Right ventricle myocardium superior (tissue), 1 donor: ENCODE measurements around the gene DNMT1. TPM values are rescaled to one million over a fixed set of nuclear protein-coding genes. Genes with fewer than 3 reads are reported as not detected.
"Not testable (repeated sequence)": the region's sequence is repeated elsewhere in the genome, so short reads cannot be mapped to it uniquely, and the experiment has no call there.

Experiments
- ATAC-seq: fragments of 200-7000 bp; cut with Tn5 transposase; one replicate; pipeline ENCODE4 v1.9.1; 2020; ENCODE audit warnings: mild to moderate bottlenecking; ENCODE audit not compliant: poor library complexity
- DNase-seq: peaks from one replicate; pipeline ENCODE4 v3.0.0-alpha.2; 2020
- intact Hi-C: fragments of 100-400 bp; cut with DNase I; formaldehyde crosslinking; loops from one replicate; pipeline ENCODE4 v1.11.2; 2022
- total RNA-seq: library from RNA; stranded (reverse); fragmentation: NEBNext Ultra II Directional; extraction: Animal tissue kit (Norgen Biotek cat#: 25700); gene quantifications from one replicate; pipeline ENCODE4 v1.2.1, GENCODE V29; 2021
- donor health status: DM: no; HTN: yes; CAD: no; lungs with severe emphysema.

The DNMT1 gene
- total RNA-seq, 1 donor from 2014 or later = 22.7 TPM

DNA sequence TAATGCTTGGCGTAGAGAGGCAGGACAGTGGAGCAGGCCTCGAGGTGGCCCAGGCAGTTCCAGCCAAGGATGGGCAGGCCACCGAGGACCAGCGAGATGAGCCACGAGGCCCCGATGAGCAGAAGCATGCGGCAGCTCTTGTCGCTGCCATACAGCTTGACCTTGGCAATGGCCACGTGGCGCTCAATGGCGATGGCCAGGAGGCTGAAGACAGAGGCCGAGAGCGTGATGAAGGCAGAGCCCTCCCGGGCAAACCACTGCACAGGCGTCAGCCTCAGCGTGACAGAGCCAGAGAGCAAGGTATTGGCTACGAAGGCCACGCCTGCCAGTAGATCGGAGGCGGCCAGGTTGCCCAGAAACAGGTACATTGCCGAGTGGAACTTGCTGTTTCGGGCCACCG, 29.6 kb upstream of the DNMT1 start:
- intact Hi-C loops = no loop called here
- no peak for ATAC-seq
- no peak for DNase-seq

DNA sequence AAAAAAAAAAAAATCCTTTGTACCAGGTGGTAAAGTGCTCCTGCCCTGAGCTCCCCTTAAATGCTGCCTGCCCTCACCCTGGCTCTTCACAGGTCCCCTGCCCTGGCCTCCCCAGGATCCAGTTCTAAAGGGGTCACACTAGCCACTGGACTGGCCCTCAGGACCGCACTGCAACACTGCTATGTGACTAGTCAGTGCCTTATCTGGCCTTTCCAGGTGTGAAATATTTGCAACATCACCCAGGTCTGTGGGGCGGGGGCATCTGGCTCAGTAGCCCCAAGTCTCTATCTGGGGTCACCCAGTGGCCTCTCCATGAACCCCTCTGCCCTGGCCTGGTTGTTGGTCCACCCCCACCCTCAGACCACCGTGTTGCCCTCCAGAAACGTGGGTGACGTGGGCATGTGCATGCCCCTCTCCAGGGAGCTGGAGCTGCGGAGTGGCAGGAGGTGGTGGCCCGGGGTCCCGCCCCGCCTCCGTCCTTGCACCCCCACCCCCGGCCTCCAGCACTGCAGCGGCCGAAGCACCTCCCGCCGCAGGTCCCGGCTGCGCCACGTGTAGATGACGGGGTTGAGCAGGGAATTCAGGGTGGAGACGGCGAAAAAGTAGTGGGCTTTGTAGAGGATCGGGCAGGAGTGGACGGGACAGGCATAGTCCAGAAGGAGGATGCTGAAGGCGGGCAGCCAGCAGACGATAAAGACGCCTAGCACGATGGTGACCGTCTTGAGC, 28.9 kb upstream of the DNMT1 start:
- ATAC-seq = no peak
- intact Hi-C loops = no loop called here
- DNase-seq = no peak

GRCh38 chr19:10222201-10222890, 27.6 kb upstream of the DNMT1 start:
- intact Hi-C loops = no loop called here
- DNase-seq (no peak), ATAC-seq (no peak)

- ATAC-seq = no peak
- intact Hi-C loops = no loop called here
- DNase-seq = no peak
These were observed 25.9 kb upstream of the DNMT1 start for GRCh38 chr19:10220695-10221094.

DNA sequence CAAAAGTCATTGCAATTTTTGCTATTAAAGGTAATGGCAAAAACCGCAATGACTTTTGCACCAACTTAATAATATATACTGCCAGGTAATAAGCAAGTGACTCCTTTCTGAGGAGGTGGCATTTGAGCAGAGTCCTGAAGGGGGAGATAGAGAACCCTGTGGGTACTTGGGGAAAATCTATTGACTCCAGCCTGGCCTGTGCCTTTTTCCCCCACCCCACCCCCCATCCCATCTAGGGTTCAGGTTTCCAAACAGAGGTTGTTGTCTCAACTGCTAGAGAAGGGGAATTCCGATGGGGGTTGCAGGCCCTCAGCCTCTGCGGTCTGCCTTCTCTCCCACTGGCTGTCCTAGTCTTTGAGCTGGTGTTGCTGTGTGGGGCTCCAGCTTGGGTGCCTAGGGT, 24.9 kb upstream of the DNMT1 start:
- ATAC-seq (no peak), DNase-seq (no peak)
- intact Hi-C loops = no loop called here

DNA sequence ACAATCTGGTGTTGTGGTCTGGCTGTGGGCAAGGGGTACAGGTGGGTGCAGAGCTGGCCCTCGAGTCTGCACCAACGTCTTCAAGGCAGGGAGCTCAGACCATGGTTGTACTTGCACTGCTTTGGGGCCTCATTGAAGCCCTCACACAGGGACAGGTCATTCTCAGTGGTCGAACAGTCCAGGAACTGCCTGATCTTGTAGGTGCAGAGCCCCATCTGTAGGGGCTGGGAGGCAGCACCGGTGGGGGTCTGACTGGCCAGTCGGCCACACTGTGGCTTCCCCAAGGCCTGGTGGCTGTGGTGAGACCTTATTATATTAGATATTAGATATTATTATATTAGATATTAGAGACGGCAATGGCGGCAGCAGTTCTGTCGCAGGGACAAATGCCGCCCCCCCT, 22.3 kb upstream of the DNMT1 start:
- no peak for ATAC-seq
- intact Hi-C loops = no loop called here
- DNase-seq = no peak

DNA sequence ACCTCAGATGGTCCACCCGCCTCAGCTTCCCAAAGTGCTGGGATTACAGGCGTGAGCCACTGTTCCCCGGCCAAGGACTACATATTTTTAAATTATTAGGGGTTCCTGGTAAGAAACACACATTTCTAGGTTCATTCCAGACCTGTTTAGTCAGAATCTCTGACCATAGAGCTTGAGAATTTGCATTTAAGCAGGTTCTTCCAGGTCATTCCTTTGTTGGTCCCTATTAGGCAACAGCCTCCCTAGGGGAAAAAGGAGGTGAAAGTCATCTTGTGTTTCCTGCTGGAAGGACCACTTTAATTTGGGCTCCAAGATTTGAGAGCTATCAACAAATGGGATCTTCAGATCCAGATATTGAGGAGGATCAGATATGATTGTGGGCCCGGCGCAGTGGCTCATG, 20.0 kb upstream of the DNMT1 start:
- ATAC-seq = no peak
- no peak for DNase-seq
- intact Hi-C loops = no loop called here

DNA sequence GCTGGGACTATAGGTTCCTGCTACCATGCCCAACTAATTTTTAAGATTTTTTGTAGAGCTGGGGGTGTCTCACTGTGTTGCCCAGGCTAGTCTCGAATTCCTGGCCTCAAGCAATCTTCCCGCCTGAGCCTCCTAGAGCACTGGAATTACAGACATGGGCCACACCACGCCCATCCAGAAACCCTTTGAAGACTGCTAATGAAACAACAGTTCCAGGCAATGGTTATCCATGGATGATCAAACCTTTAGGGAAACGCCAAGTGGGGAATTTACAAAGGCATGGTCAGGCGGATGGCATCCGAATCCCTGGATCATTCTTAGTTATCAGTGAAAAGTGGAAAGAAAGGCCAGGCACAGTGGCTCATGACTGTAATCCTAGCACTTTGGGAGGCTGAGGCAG, 16.9 kb upstream of the DNMT1 start:
- intact Hi-C loops = no loop called here
- DNase-seq (no peak), ATAC-seq (no peak)

- intact Hi-C loops = no loop called here
- DNase-seq (no peak), ATAC-seq (no peak)
These were observed 16.3 kb upstream of the DNMT1 start for GRCh38 chr19:10211061-10211460.

- intact Hi-C loops = no loop called here
- DNase-seq (no peak), ATAC-seq (no peak)
These were observed 14.6 kb upstream of the DNMT1 start for GRCh38 chr19:10209315-10209714.

DNA sequence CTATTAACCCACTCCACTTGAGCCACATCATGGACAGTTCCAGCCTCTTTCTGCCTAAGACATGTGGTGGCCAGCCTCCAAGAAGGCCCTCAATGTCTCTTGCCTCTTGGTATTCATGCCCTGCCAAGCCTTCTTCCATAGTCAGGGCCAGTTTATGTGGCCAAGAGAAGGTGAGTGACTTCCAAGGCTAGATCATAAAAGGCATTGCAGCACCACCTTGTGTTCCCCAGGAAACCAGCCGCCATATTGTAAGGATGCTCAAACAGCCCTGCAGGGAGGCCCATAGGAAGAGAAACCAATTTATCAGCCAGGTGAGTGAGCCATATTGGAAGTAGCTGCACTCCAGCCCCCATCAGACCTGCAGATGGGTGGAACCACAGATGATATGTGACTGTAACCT, 12.3 kb upstream of the DNMT1 start:
- ATAC-seq = no peak
- intact Hi-C loops = no loop called here
- DNase-seq = no peak

GRCh38 chr19:10206226-10206885, 11.6 kb upstream of the DNMT1 start:
- ATAC-seq = no peak
- DNase-seq = no peak
- intact Hi-C loops = no loop called here

GRCh38 chr19:10205636-10206035, 10.9 kb upstream of the DNMT1 start:
- intact Hi-C loops = no loop called here
- no peak for ATAC-seq

GRCh38 chr19:10203686-10204085, 8.9 kb upstream of the DNMT1 start:
- intact Hi-C loops = no loop called here
- DNase-seq = no peak
- ATAC-seq = no peak

More at GRCh38 chr19:10205636-10206035, 10.9 kb upstream of the DNMT1 start:
- no peak for DNase-seq

GRCh38 chr19:10201176-10201575, 6.4 kb upstream of the DNMT1 start:
- ATAC-seq (no peak), DNase-seq (no peak)
- intact Hi-C loops = no loop called here

- DNase-seq = not testable (repeated sequence)
These were observed 5.3 kb upstream of the DNMT1 start for GRCh38 chr19:10200101-10200500.

GRCh38 chr19:10198889-10199644, 4.3 kb upstream of the DNMT1 start:
- intact Hi-C loops, ATAC-seq, DNase-seq: not testable (repeated sequence)

More at GRCh38 chr19:10200101-10200500, 5.3 kb upstream of the DNMT1 start:
- intact Hi-C loops, ATAC-seq: not testable (repeated sequence)

DNA sequence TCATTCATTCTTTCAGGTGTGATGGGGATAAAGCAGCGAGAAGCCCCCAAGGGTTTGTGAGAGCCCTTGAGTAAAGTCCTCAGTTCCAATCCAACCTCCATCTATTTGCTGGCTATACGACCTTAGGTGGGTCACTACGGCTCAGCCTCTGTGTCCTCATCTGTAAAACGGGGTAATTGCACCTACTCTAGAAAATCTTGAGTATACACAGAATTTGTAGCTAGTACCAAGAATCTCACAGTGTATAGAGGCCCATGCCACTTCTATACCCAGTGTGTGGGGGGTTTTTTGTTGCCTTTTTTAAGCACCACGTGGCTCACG, 406 bp upstream of the DNMT1 start:
- ATAC-seq = no peak
- intact Hi-C loops = no loop called here
- DNase-seq = no peak

GRCh38 chr19:10193790-10194499, 808 bp downstream of the DNMT1 start:
- intact Hi-C loops = no loop called here
- DNase-seq = no peak
- peak; percentile 39 for ATAC-seq
